GM23248 (cell line): ENCODE measurements around the gene NF1. TPM values are rescaled to one million over a fixed set of nuclear protein-coding genes. Genes with fewer than 3 reads are reported as not detected.

Source experiments
- DNase-seq: peaks from one replicate; pipeline ENCODE4 v3.0.0-alpha.2; 2015
- H2AFZ ChIP-seq: fragments of 200-600 bp; sonication (generic); 2 replicates; pipeline ENCODE4 v1.6.1; 2016; ENCODE audit warnings: antibody characterized with exemption
- H3F3A ChIP-seq: fragments of 200-600 bp; sonication (generic); 2 replicates; pipeline ENCODE4 v1.6.1; 2016; ENCODE audit warnings: mild to moderate bottlenecking, antibody characterized with exemption, mixed run types; ENCODE audit not compliant: insufficient read depth
- H3K27ac ChIP-seq: fragments of 200-600 bp; sonication (generic); 2 replicates; pipeline ENCODE4 v1.5.1; 2016; ENCODE audit warnings: mild to moderate bottlenecking
- H3K27me3 ChIP-seq: fragments of 200-600 bp; sonication (generic); replicated peaks from 2 replicates; pipeline ENCODE4 v1.6.1; 2016; ENCODE audit warnings: mild to moderate bottlenecking; ENCODE audit not compliant: insufficient read depth
- H3K36me3 ChIP-seq: fragments of 200-600 bp; sonication (generic); 2 replicates; pipeline ENCODE4 v1.6.1; 2016; ENCODE audit warnings: low read depth, mild to moderate bottlenecking
- H3K4me1 ChIP-seq: fragments of 200-600 bp; sonication (generic); 2 replicates; pipeline ENCODE4 v1.6.1; 2016; ENCODE audit warnings: mild to moderate bottlenecking; ENCODE audit not compliant: insufficient read depth
- H3K4me2 ChIP-seq: fragments of 200-600 bp; sonication (generic); one replicate; pipeline ENCODE4 v1.6.1; 2016; ENCODE audit warnings: mild to moderate bottlenecking; ENCODE audit not compliant: unreplicated experiment
- H3K4me3 ChIP-seq: fragments of 200-600 bp; sonication (generic); 2 replicates; pipeline ENCODE4 v1.5.1; 2016; ENCODE audit warnings: mild to moderate bottlenecking
- H3K79me2 ChIP-seq: fragments of 200-600 bp; sonication (generic); 2 replicates; pipeline ENCODE4 v1.6.1; 2016; ENCODE audit warnings: mild to moderate bottlenecking; ENCODE audit not compliant: insufficient read depth
- H3K9ac ChIP-seq: fragments of 200-600 bp; sonication (generic); 2 replicates; pipeline ENCODE4 v1.6.1; 2016; ENCODE audit warnings: mild to moderate bottlenecking
- H3K9me2 ChIP-seq: fragments of 200-600 bp; sonication (generic); 2 replicates; pipeline ENCODE4 v1.6.1; 2016; ENCODE audit warnings: mixed run types, mild to moderate bottlenecking, moderate library complexity; ENCODE audit not compliant: insufficient read depth
- H3K9me3 ChIP-seq: fragments of 200-600 bp; sonication (generic); one replicate; pipeline ENCODE4 v1.6.1; 2017; ENCODE audit warnings: low read depth
- H4K20me1 ChIP-seq: fragments of 200-600 bp; sonication (generic); 2 replicates; pipeline ENCODE4 v1.6.0; 2016; ENCODE audit not compliant: insufficient read depth
- EZH2 ChIP-seq: fragments of 200-600 bp; sonication (generic); IDR thresholded peaks from 2 replicates; pipeline ENCODE4 v1.6.1; 2018; ENCODE audit warnings: antibody characterized with exemption, mild to moderate bottlenecking; ENCODE audit not compliant: insufficient read depth, poor library complexity, severe bottlenecking
- EZH2phosphoT487 ChIP-seq: fragments of 200-600 bp; sonication (generic); IDR thresholded peaks from 2 replicates; pipeline ENCODE4 v1.6.1; 2018; ENCODE audit warnings: antibody characterized with exemption, moderate library complexity, mild to moderate bottlenecking, low read depth; ENCODE audit not compliant: insufficient read depth
- WGBS, 2 experiments: methylation state at CpG; one replicate each; pipeline ENCODE4 v1.1.6; 2015 to 2017; ENCODE audit warnings: low lambda C conversion rate in 2 of 2, low coverage in 1 of 2; ENCODE audit errors: missing lambda C conversion rate in 2 of 2; 5-methylcytosine and 5-hydroxymethylcytosine counted together
- in situ Hi-C: fragments of 300-500 bp; cut with MboI; formaldehyde crosslinking; loops from 2 replicates; pipeline ENCODE4 v1.15.0; 2020
- polyA plus RNA-seq: library from polyadenylated mRNA; unstranded; fragments of >200 nt; fragmentation: Nextera tagmentation; extraction: Ambion mirVana; gene quantifications from 2 replicates; pipeline ENCODE4 v1.2.1, GENCODE V29; 2016
- total RNA-seq: library from RNA; depleted of rRNA; stranded (reverse); fragments of >200 nt; shearing (Covaris generic); gene quantifications from 2 replicates; pipeline ENCODE4 v1.2.3, GENCODE V29; 2014

The NF1 gene
- total and polyA plus RNA-seq, 2 experiments from 2014 or later: 6.1 to 24.4 TPM

GRCh38 chr17:31226373-31226772 is 131.6 kb downstream of the NF1 start:
- Histone ChIP-seq H3K79me2 (no peaks in the 10 kb centered on the region), H3K9me2 (no peaks in the 10 kb centered on the region), H3K9ac (no peak overlapping the region), H3K27ac (no peak overlapping the region), H3F3A (no peaks in the 10 kb centered on the region), H3K4me2 (no peak overlapping the region), H3K27me3 (no peaks in the 10 kb centered on the region), H4K20me1 (no peaks in the 10 kb centered on the region), H2AFZ (no peak overlapping the region), H3K4me3 (no peak overlapping the region), H3K9me3 (no peaks in the 10 kb centered on the region), H3K4me1 (no peaks in the 10 kb centered on the region), H3K36me3 (peaks cover 34% of the 10 kb centered on the region)
- in situ Hi-C loops: no loop called here
- no peak for DNase-seq
- no peak for TF ChIP-seq EZH2
- TF ChIP-seq EZH2phosphoT487: no peak
- WGBS, 2 experiments: 99% methylated on average over 5 of the region's 5 CpGs

DNA sequence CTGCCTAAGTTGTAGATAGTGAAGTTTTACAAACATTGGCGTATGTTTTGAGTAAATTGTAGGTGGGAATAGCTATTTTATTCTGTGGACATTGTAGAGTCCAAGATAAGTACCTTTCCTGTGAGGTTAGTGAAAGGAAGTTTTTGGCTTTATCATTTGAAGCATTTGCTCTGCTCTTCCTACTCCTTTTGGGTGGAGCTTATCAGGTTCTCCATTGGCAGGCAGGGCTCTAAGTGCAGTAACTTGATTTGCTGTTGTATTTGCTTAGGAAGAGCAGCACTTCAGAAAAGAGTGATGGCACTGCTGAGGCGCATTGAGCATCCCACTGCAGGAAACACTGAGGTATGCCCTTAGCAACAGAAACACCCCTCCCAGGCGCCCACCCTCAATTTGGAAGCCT is 132.2 kb downstream of the NF1 start:
- no peak overlapping the region for H2AFZ ChIP-seq
- peaks cover 38% of the 10 kb centered on the region for H3K36me3 ChIP-seq
- WGBS, 2 experiments: 91 to 98% methylated on average over 3 of the region's 3 CpGs
- H3F3A ChIP-seq: no peaks in the 10 kb centered on the region
- H3K4me3 ChIP-seq: no peak overlapping the region
- no peaks in the 10 kb centered on the region for H3K9me3 ChIP-seq
- no peaks in the 10 kb centered on the region for H4K20me1 ChIP-seq
- no peaks in the 10 kb centered on the region for H3K27me3 ChIP-seq
- in situ Hi-C loops: no loop called here
- H3K4me1 ChIP-seq: no peaks in the 10 kb centered on the region
- no peak overlapping the region for H3K9ac ChIP-seq
- H3K79me2 ChIP-seq: no peaks in the 10 kb centered on the region
- no peak for DNase-seq
- TF ChIP-seq EZH2: no peak
- no peak for TF ChIP-seq EZH2phosphoT487
- H3K27ac ChIP-seq: no peak overlapping the region
- no peak overlapping the region for H3K4me2 ChIP-seq
- no peaks in the 10 kb centered on the region for H3K9me2 ChIP-seq

DNA sequence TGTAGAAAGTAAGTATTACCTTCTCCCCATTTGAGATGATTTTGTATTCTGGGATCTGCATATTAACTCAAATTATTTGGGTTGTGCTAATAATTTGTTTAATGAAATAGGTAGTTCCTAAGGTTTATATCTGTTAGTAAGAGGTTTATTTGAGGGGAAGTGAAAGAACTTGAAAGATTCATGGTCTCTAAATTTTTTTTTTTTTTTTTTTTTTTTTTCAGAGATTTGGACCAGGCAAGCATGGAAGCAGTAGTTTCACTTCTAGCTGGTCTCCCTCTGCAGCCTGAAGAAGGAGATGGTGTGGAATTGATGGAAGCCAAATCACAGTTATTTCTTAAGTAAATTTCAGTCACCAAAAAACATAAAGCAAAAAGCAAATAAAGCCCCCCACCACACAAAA is 137.1 kb downstream of the NF1 start:
- no peak overlapping the region for H3K4me3 ChIP-seq
- DNase-seq: no peak
- H3K27ac ChIP-seq: no peak overlapping the region
- no peaks in the 10 kb centered on the region for H3K9me2 ChIP-seq
- H3K9me3 ChIP-seq: no peaks in the 10 kb centered on the region
- H3F3A ChIP-seq: no peaks in the 10 kb centered on the region
- peaks cover 50% of the 10 kb centered on the region for H3K36me3 ChIP-seq
- TF ChIP-seq EZH2: no peak
- TF ChIP-seq EZH2phosphoT487: no peak
- H3K9ac ChIP-seq: no peak overlapping the region
- no peak overlapping the region for H3K4me2 ChIP-seq
- no peaks in the 10 kb centered on the region for H3K27me3 ChIP-seq
- in situ Hi-C loops: no loop called here
- H3K79me2 ChIP-seq: no peaks in the 10 kb centered on the region
- H4K20me1 ChIP-seq: no peaks in the 10 kb centered on the region
- H2AFZ ChIP-seq: no peak overlapping the region
- no peaks in the 10 kb centered on the region for H3K4me1 ChIP-seq

DNA sequence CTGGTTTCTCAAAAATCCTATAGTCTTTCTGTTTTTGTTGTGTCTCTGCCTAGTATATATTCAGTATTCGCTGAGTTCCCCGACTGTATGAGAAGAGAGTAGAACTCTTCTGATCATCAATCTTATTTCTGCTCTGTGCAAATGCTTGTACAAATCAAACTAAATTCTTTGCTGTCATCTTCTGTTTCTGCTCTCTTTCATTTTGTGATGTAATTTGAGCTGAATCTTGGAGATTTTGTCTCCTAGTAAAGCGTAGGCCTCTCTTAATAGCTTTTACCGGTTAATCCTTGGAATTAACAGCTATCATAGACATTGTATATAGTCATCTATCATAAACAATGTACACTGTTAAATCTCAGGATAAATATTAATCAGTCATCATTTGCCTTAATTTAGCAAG is 140.3 kb downstream of the NF1 start:
- Histone ChIP-seq H3K79me2 (no peaks in the 10 kb centered on the region), H3K9ac (no peak overlapping the region), H4K20me1 (no peaks in the 10 kb centered on the region), H3F3A (no peaks in the 10 kb centered on the region), H3K4me3 (no peak overlapping the region), H3K36me3 (peaks cover 46% of the 10 kb centered on the region), H3K9me3 (no peaks in the 10 kb centered on the region), H3K9me2 (no peaks in the 10 kb centered on the region), H3K27ac (no peak overlapping the region), H3K27me3 (no peaks in the 10 kb centered on the region), H3K4me2 (no peak overlapping the region), H2AFZ (no peak overlapping the region), H3K4me1 (no peaks in the 10 kb centered on the region)
- in situ Hi-C loops: no loop called here
- WGBS, 2 experiments: 82 to 88% methylated on average over 4 of the region's 4 CpGs
- no peak for DNase-seq
- TF ChIP-seq EZH2phosphoT487 (no peak), EZH2 (no peak)

DNA sequence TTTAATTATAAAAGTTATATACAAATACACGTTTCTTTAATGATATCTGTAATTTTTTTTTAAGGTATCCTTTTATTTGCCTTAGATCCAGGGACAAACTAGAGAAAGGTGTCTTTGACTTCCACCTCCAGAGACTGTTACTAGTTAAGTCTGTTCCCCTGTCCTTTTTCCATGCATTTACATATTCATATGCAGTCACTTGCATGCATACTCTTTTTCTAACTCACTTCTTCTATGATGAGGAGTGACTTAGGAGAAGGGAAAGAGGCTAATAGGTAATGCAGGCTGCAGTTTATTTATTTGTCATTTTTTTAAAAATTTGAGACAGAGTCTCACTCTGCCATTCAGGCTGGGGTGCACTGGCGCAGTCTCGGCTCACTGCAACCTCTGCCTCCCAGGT is 141.4 kb downstream of the NF1 start:
- no peaks in the 10 kb centered on the region for H3K9me3 ChIP-seq
- no peaks in the 10 kb centered on the region for H3K4me1 ChIP-seq
- no peak overlapping the region for H3K4me3 ChIP-seq
- H2AFZ ChIP-seq: no peak overlapping the region
- no peak for TF ChIP-seq EZH2phosphoT487
- no peak for TF ChIP-seq EZH2
- WGBS, 2 experiments: 96 to 99% methylated on average over 3 of the region's 3 CpGs
- in situ Hi-C loops: no loop called here
- no peaks in the 10 kb centered on the region for H3K27me3 ChIP-seq
- H3F3A ChIP-seq: no peaks in the 10 kb centered on the region
- no peaks in the 10 kb centered on the region for H3K9me2 ChIP-seq
- peaks cover 51% of the 10 kb centered on the region for H3K36me3 ChIP-seq
- H3K4me2 ChIP-seq: no peak overlapping the region
- no peaks in the 10 kb centered on the region for H4K20me1 ChIP-seq
- H3K9ac ChIP-seq: no peak overlapping the region
- DNase-seq: no peak
- H3K27ac ChIP-seq: no peak overlapping the region
- no peaks in the 10 kb centered on the region for H3K79me2 ChIP-seq
